Neural crest cell (in vitro differentiated cells): ENCODE data around the gene PRSS21. TPM values are rescaled to one million over a fixed set of nuclear protein-coding genes. Genes with fewer than 3 reads are reported as not detected.

Experiments used
- DNase-seq: peaks from one replicate; pipeline ENCODE4 v3.0.0; 2021; ENCODE audit warnings: low read depth, mixed read lengths, low spot score
- H3K27ac Mint-ChIP-seq: one replicate; pipeline ENCODE4 v1.8.0; 2021; ENCODE audit warnings: mild to moderate bottlenecking, mixed read lengths; ENCODE audit not compliant: unreplicated experiment
- H3K27me3 Mint-ChIP-seq: 2 replicates; pipeline ENCODE4 v1.8.0; 2021; ENCODE audit warnings: low read depth, mild to moderate bottlenecking, mixed read lengths
- H3K36me3 Mint-ChIP-seq: 2 replicates; pipeline ENCODE4 v1.8.0; 2021; ENCODE audit warnings: low read depth, mild to moderate bottlenecking, mixed read lengths
- H3K4me1 Mint-ChIP-seq: 2 replicates; pipeline ENCODE4 v1.8.0; 2021; ENCODE audit warnings: mixed read lengths
- H3K4me3 Mint-ChIP-seq: one replicate; pipeline ENCODE4 v1.8.0; 2021; ENCODE audit warnings: mild to moderate bottlenecking, mixed read lengths
- H3K9me3 Mint-ChIP-seq: 2 replicates; pipeline ENCODE4 v1.8.0; 2021; ENCODE audit warnings: mixed read lengths
- total RNA-seq: library from RNA; stranded (reverse); gene quantifications from 2 replicates; pipeline ENCODE4 v1.2.1, GENCODE V29; 2021
- TF ChIP-seq, protein P1 (sequence below): fragments of 200-600 bp; sonication (generic); conservative IDR thresholded peaks from 2 replicates; pipeline ENCODE4 v1.5.0; 2021; ENCODE audit warnings: antibody characterized with exemption, mild to moderate bottlenecking

The PRSS21 gene
- total RNA-seq, 1 donor from 2014 or later, result not detected

DNA sequence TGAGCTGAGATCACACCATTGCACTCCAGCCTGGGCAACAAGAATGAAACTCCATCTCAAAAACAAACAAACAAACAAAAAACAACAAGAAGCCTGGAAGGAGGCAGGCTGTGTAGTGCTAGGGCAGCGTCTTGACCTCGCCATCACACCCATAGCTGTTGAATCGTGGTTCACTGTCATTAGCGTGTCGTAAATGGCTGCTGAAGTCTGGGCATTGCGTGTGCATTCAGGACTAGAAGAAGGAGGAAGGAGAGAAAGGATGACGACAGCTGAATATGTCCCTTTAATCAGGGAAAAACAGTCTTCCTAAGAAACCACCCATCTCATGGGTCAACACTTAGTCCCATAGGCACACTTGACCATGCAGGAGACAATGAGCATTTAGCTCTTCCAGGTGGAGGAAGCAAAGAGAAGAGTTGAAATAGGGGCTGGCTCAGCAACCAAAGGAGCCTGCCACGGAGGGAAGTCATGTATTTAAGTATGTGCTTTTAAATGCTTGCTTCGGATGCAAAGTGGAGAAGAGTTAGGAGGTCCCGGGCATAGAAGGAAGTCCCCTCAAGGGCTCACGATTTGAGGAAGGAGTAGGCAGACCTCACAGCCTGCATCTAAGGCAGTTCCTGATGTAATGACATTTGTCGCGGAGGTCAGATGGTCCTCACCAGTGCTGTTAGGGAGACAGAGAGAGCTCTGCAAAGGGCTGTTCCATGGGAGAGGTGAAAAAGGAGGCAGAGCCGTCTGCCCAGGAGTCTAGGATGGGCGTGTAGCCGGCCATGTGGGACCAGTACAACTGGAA lies 32.1 kb downstream of the PRSS21 start:
- DNase-seq, result no peak
- H3K27me3 Mint-ChIP-seq, result peaks cover 22% of the 10 kb centered on the region
- H3K36me3 Mint-ChIP-seq, result no peaks in the 10 kb centered on the region
- no peak overlapping the region for H3K27ac Mint-ChIP-seq
- TF ChIP-seq, protein P1, sequence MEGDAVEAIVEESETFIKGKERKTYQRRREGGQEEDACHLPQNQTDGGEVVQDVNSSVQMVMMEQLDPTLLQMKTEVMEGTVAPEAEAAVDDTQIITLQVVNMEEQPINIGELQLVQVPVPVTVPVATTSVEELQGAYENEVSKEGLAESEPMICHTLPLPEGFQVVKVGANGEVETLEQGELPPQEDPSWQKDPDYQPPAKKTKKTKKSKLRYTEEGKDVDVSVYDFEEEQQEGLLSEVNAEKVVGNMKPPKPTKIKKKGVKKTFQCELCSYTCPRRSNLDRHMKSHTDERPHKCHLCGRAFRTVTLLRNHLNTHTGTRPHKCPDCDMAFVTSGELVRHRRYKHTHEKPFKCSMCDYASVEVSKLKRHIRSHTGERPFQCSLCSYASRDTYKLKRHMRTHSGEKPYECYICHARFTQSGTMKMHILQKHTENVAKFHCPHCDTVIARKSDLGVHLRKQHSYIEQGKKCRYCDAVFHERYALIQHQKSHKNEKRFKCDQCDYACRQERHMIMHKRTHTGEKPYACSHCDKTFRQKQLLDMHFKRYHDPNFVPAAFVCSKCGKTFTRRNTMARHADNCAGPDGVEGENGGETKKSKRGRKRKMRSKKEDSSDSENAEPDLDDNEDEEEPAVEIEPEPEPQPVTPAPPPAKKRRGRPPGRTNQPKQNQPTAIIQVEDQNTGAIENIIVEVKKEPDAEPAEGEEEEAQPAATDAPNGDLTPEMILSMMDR, result no peak
- no peaks in the 10 kb centered on the region for H3K4me1 Mint-ChIP-seq
- peaks cover under 1% of the 10 kb centered on the region for H3K9me3 Mint-ChIP-seq
- H3K4me3 Mint-ChIP-seq, result no peak overlapping the region

DNA sequence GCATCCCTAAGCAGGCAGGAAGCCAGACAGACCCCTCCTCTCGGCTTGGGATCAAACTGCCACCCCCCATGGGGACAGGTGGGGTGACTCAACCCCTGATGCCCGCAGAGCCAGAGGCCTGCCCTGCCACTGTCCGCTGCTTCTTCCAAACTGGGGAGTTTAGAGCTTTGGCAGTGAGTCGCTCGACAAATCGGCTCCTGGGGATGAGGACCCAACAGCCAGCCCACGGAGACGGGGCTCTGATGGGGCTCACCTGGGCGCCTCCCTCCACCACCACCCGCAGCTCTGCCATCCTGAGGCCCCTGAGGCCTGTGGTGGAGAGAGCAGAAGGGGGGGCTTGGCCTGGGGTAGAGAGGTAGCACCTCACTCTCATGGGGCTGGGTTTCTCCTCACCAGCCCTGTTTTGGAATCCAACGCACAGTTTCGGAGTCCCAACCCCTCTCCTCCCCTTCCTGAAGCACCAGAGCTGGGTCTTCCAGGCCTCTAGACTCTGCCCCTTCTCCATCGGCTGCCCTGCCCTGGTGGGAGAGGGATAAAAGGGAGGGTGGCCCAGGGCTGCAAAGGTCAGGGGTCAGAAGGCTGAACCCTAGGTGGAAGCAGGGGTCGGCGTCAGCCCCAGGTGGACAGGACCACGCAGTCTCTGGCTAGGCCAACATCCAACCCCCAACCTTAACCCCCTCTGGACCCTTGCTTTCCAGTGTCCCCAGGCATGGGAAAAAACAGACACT lies 35.1 kb downstream of the PRSS21 start:
- peaks cover 7% of the 10 kb centered on the region for H3K9me3 Mint-ChIP-seq
- no peaks in the 10 kb centered on the region for H3K4me1 Mint-ChIP-seq
- H3K36me3 Mint-ChIP-seq, result no peaks in the 10 kb centered on the region
- peaks cover 34% of the 10 kb centered on the region for H3K27me3 Mint-ChIP-seq
- DNase-seq, result no peak
- H3K27ac Mint-ChIP-seq, result no peak overlapping the region
- TF ChIP-seq, protein P1, result no peak
- H3K4me3 Mint-ChIP-seq, result no peak overlapping the region

DNA sequence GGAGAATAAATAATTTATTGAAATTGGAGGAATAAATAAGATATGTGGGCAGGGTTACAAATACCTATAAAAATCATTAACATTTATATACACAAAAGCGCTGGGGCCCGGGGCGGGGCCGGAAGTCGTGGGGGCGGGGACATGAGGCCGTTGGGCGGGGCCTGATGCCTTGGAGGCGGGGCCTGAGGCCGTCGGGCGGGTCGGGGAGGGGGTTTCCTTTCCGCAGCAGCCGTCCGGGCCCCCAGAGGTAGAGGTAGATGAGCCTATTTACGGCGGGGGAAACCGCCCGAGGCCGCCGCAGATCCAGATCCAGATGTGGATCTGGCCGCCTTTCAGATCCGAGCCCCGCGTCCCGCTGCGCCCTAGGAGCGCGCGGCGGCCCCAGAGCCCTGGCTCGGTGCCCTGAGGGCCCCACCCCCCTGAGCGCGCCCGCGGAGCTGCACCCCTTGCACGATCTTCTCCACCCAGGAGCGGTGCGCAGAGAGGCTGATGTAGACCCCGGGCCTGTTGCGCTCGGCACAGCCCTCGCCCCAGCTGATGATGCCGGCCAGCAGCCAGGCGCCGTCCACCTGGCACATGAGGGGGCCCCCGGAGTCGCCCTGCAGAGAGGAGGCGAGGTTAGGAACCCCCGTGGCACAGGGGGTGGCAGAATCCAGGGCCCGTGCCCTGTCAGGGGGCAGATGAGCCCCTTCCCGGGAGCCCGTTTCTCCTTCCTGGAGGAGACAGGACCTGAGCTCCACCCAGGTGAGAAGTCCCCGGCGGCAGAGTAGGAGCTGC lies 35.9 kb downstream of the PRSS21 start:
- TF ChIP-seq, protein P1, result no peak
- H3K9me3 Mint-ChIP-seq, result peaks cover 7% of the 10 kb centered on the region
- H3K27me3 Mint-ChIP-seq, result peaks cover 40% of the 10 kb centered on the region
- H3K4me3 Mint-ChIP-seq, result no peak overlapping the region
- no peak for DNase-seq
- no peaks in the 10 kb centered on the region for H3K4me1 Mint-ChIP-seq
- H3K27ac Mint-ChIP-seq, result no peak overlapping the region
- no peaks in the 10 kb centered on the region for H3K36me3 Mint-ChIP-seq

DNA sequence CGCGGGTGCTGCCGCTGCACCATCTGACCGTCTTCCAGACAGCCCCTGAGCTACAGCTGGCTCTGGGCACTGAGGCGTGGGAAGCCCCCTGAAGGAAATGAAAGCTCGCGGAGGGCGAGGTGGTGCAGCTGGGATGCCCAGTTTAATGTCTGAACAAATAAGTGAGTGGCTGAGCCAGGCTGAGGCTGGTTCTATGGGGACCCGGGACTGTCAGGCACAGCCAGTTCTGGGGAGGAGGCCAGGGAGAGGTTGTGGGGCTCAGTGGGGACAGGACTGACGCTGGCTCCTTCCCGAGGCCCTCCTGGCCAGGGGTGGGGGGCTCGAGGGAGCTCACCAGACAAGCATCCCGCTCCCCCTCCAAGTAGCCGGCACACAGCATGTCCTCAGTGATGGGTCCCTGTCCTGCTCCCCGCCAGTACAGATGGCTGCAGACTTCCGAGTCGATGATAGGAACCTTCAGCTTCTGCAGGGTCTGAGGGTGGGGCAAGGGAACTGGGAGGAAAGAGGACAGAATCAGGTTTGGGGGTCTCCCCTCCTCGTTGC lies 36.6 kb downstream of the PRSS21 start:
- Mint-ChIP-seq H3K9me3 (peaks cover 7% of the 10 kb centered on the region), H3K36me3 (no peaks in the 10 kb centered on the region), H3K27ac (no peak overlapping the region), H3K27me3 (peaks cover 45% of the 10 kb centered on the region), H3K4me1 (no peaks in the 10 kb centered on the region), H3K4me3 (no peak overlapping the region)
- TF ChIP-seq, protein P1, result no peak
- DNase-seq, result no peak

DNA sequence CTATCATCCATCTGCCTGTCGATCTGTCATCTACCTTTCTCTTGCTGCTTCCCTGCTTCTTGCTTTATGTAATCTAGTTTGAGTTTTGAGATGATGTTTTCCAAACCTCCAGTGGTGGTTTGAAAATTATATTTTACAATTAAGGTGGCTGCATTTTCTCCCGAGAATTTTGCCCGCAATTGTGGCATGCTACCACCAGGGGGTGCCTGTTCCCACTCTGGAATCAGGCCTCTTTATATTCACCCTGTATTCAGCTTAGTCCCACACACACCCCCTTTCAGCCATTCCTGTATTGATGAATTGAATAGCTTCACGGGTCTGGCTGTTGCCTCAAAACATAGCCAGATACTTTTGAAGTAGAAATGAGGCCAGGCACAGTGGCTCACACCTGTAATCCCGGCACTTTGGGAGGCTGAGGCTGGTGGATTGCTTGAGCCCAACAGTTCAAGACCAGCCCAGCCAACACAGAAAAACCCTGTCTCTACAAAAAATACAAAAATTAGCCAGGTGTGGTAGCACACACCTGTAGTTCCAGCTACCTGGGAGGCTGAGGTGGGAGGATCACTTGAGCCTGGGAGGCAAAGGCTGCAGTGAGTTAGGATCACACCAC lies 37.8 kb downstream of the PRSS21 start:
- TF ChIP-seq, protein P1, result peak; percentile 68
- Mint-ChIP-seq H3K4me1 (no peaks in the 10 kb centered on the region), H3K4me3 (no peak overlapping the region), H3K27ac (no peak overlapping the region), H3K27me3 (peaks cover 48% of the 10 kb centered on the region), H3K36me3 (no peaks in the 10 kb centered on the region), H3K9me3 (peaks cover 7% of the 10 kb centered on the region)
- DNase-seq, result peak; percentile 26
